ENCODE measurements around the gene MDK. TPM values are rescaled to one million over a fixed set of nuclear protein-coding genes. Genes with fewer than 3 reads are reported as not detected.

MDK gene
- total and polyA plus RNA-seq, 2 of the 13 experiments (the other 11 are each of a cell fraction or from before 2014, with no cell fraction given), result 312 to 407 TPM

- intact Hi-C loops (cut with micrococcal nuclease; ENCODE audit: unreplicated experiment), result no loop called here
- Histone ChIP-seq H3K9ac (ENCODE audit: insufficient read depth, low read depth, low read length) (peak within 1 kb of the TSS; percentile 73), H3K4me2 (ENCODE audit: low read depth, low read length) (peak within 1 kb of the TSS; percentile 94), H3K79me2 (ENCODE audit: insufficient read depth, low read length) (peaks cover 10% of the 10 kb centered on the region), H3K9me3 (ENCODE audit: low read length) (no peaks in the 10 kb centered on the region), H4K20me1 (ENCODE audit: insufficient read depth, low read length) (no peaks in the 10 kb centered on the region), H3K27ac (ENCODE audit: extremely low read length, insufficient read depth, low read length) (no peak within 1 kb of the TSS), H3K27me3 (ENCODE audit: control insufficient read depth in 1 of 2, insufficient read depth in 2 of 2, low read length in 2 of 2) (peaks cover 0 to 9% of the 10 kb centered on the region in 2 experiments; a peak in 3 of 5 replicates), H3K36me3 (replicated peaks in 1 of 2; ENCODE audit: control insufficient read depth in 1 of 2, insufficient read depth in 2 of 2, low read length in 2 of 2) (no peaks in the 10 kb centered on the region), H2AFZ (ENCODE audit: low read length) (no peak within 1 kb of the TSS), H3K4me1 (ENCODE audit: insufficient read depth, low read length) (peaks cover 75% of the 10 kb centered on the region), H3K4me3 (replicated peaks in 1 of 3; ENCODE audit: insufficient read depth in 1 of 3, low read depth in 2 of 3, low read length in 3 of 3) (peak within 1 kb of the TSS; percentile 73 to 99 (median 88))
- ATAC-seq, result peak; percentile 71
- ChIA-PET POLR2A (interaction anchor here (0.5 to 1.6 kb wide), 2 partner anchors 103 to 105 kb away, joined by 3 to 4 read pairs; no protein-coding TSS in a partner anchor), CTCF (ENCODE audit: low intra/inter-chr PET ratio, low total read pairs) (no interaction called here)
- in situ Hi-C loops (cut with HindIII; ENCODE audit: extremely low pct_ligation_motif_present, low pct_unique_long_range_greater_than_20kb), result no loop called here
- no peak for FAIRE-seq
- DNase-seq (ENCODE audit: low spot score), result peak; percentile 66
- BruUV-seq (replicated peaks), result no TSS peak
- WGBS (ENCODE audit: low lambda C conversion rate), result 24% methylated on average over 17 of the region's 80 CpGs
- TF ChIP-seq JDP2 (CRISPR knock-in tag; IDR thresholded peaks at IDR 0.05; ENCODE audit: borderline replicate concordance), result no peak
- TF ChIP-seq ZNF280B (CRISPR knock-in tag; IDR thresholded peaks at IDR 0.05; ENCODE audit: borderline replicate concordance), result no peak
- peak; percentile 78 for TF ChIP-seq PRDM15 (CRISPR knock-in tag; IDR thresholded peaks at IDR 0.05)
- TF ChIP-seq ZNF839 (CRISPR knock-in tag; IDR thresholded peaks at IDR 0.05; ENCODE audit: borderline replicate concordance), result no peak
- TF ChIP-seq IRF2 (CRISPR knock-in tag; IDR thresholded peaks at IDR 0.05), result no peak
- no peak for TF ChIP-seq KLF12 (CRISPR knock-in tag; IDR thresholded peaks at IDR 0.05; ENCODE audit: borderline replicate concordance)
- TF ChIP-seq KAT7 (CRISPR knock-in tag; IDR thresholded peaks at IDR 0.05; ENCODE audit: borderline replicate concordance), result no peak
- peak; percentile 98 for TF ChIP-seq SP4 (CRISPR knock-in tag; IDR thresholded peaks at IDR 0.05)
- no peak for TF ChIP-seq ZNF282 (IDR thresholded peaks at IDR 0.05; ENCODE audit: partially characterized antibody)
- TF ChIP-seq ZNF784 (CRISPR knock-in tag; IDR thresholded peaks at IDR 0.05; ENCODE audit: borderline replicate concordance), result no peak
- TF ChIP-seq REL (CRISPR knock-in tag; conservative IDR thresholded peaks at IDR 0.05), result no peak
- no peak for TF ChIP-seq ZFP90 (CRISPR knock-in tag; IDR thresholded peaks at IDR 0.05; ENCODE audit: borderline replicate concordance)
- TF ChIP-seq ARNTL (CRISPR knock-in tag; IDR thresholded peaks at IDR 0.05), result no peak
- TF ChIP-seq AFF4 (CRISPR knock-in tag; IDR thresholded peaks at IDR 0.05), result no peak
Measured at GRCh38 chr11:46346886-46347636, 34.4 kb upstream of the MDK start, which contains the start of gene DGKZ. Gene DGKZ, plus strand, starts transcription at chr11:46347463. Its CDS starts 197 bp downstream, at chr11:46347660.

All from HepG2 (cell line).